ENCODE measurements around the gene HSF4. TPM values are rescaled to one million over a fixed set of nuclear protein-coding genes. Genes with fewer than 3 reads are reported as not detected.

The HSF4 gene
- total RNA-seq, 1 donor, result 5.8 TPM

GRCh38 chr16:67165121-67166078, 855 bp downstream of the HSF4 start:
- Histone ChIP-seq H3K27me3 (ENCODE audit: insufficient read depth, low read length) (peaks cover 34% of the 10 kb centered on the region), H2AFZ (ENCODE audit: low read length) (no peak overlapping the region), H3K4me1 (ENCODE audit: insufficient read depth, low read length) (peaks cover 26% of the 10 kb centered on the region), H3K79me2 (ENCODE audit: insufficient read depth, low read length) (no peaks in the 10 kb centered on the region), H4K20me1 (ENCODE audit: insufficient read depth, low read length) (peaks cover 20% of the 10 kb centered on the region), H3K4me3 (ENCODE audit: insufficient read depth, low read length) (no peak overlapping the region), H3K27ac (ENCODE audit: low read depth, low read length) (no peak overlapping the region), H3K36me3 (ENCODE audit: insufficient read depth, low read length) (no peaks in the 10 kb centered on the region), H3K9me3 (ENCODE audit: low read depth, low read length) (no peaks in the 10 kb centered on the region), H3K4me2 (ENCODE audit: insufficient read depth, low read length) (peak overlapping the region; percentile 36)
- no peak for TF ChIP-seq CTCF (IDR thresholded peaks at IDR 0.05; ENCODE audit: extremely low read depth, low read depth, low read length)
- peak; percentile 87 for DNase-seq (ENCODE audit: insufficient read length, low spot score, missing footprints)

- Histone ChIP-seq H3K79me2 (ENCODE audit: insufficient read depth, low read length) (no peaks in the 10 kb centered on the region), H3K9me3 (ENCODE audit: low read depth, low read length) (no peaks in the 10 kb centered on the region), H3K36me3 (ENCODE audit: insufficient read depth, low read length) (no peaks in the 10 kb centered on the region), H2AFZ (ENCODE audit: low read length) (no peak overlapping the region), H3K27ac (ENCODE audit: low read depth, low read length) (no peak overlapping the region), H4K20me1 (ENCODE audit: insufficient read depth, low read length) (peaks cover 20% of the 10 kb centered on the region), H3K4me3 (ENCODE audit: insufficient read depth, low read length) (no peak overlapping the region), H3K4me1 (ENCODE audit: insufficient read depth, low read length) (peaks cover 21% of the 10 kb centered on the region), H3K4me2 (ENCODE audit: insufficient read depth, low read length) (no peak overlapping the region), H3K27me3 (ENCODE audit: insufficient read depth, low read length) (peaks cover 34% of the 10 kb centered on the region)
- no peak for TF ChIP-seq CTCF (IDR thresholded peaks at IDR 0.05; ENCODE audit: extremely low read depth, low read depth, low read length)
- DNase-seq (ENCODE audit: insufficient read length, low spot score, missing footprints), result no peak
Observed at GRCh38 chr16:67166110-67166547, 1.6 kb downstream of the HSF4 start.

GRCh38 chr16:67166598-67167168, 2.1 kb downstream of the HSF4 start:
- Histone ChIP-seq H3K4me2 (ENCODE audit: insufficient read depth, low read length) (no peak overlapping the region), H3K9me3 (ENCODE audit: low read depth, low read length) (no peaks in the 10 kb centered on the region), H3K79me2 (ENCODE audit: insufficient read depth, low read length) (no peaks in the 10 kb centered on the region), H2AFZ (ENCODE audit: low read length) (no peak overlapping the region), H3K4me1 (ENCODE audit: insufficient read depth, low read length) (peaks cover 17% of the 10 kb centered on the region), H4K20me1 (ENCODE audit: insufficient read depth, low read length) (peaks cover 17% of the 10 kb centered on the region), H3K4me3 (ENCODE audit: insufficient read depth, low read length) (no peak overlapping the region), H3K27ac (ENCODE audit: low read depth, low read length) (no peak overlapping the region), H3K27me3 (ENCODE audit: insufficient read depth, low read length) (peaks cover 34% of the 10 kb centered on the region), H3K36me3 (ENCODE audit: insufficient read depth, low read length) (no peaks in the 10 kb centered on the region)
- DNase-seq (ENCODE audit: insufficient read length, low spot score, missing footprints), result no peak
- no peak for TF ChIP-seq CTCF (IDR thresholded peaks at IDR 0.05; ENCODE audit: extremely low read depth, low read depth, low read length)

- Histone ChIP-seq H3K36me3 (ENCODE audit: insufficient read depth, low read length) (no peaks in the 10 kb centered on the region), H2AFZ (ENCODE audit: low read length) (no peak overlapping the region), H3K4me1 (ENCODE audit: insufficient read depth, low read length) (peaks cover 17% of the 10 kb centered on the region), H3K4me2 (ENCODE audit: insufficient read depth, low read length) (no peak overlapping the region), H4K20me1 (ENCODE audit: insufficient read depth, low read length) (peaks cover 12% of the 10 kb centered on the region), H3K9me3 (ENCODE audit: low read depth, low read length) (no peaks in the 10 kb centered on the region), H3K4me3 (ENCODE audit: insufficient read depth, low read length) (no peak overlapping the region), H3K27ac (ENCODE audit: low read depth, low read length) (no peak overlapping the region), H3K79me2 (ENCODE audit: insufficient read depth, low read length) (no peaks in the 10 kb centered on the region), H3K27me3 (ENCODE audit: insufficient read depth, low read length) (peaks cover 30% of the 10 kb centered on the region)
- TF ChIP-seq CTCF (IDR thresholded peaks at IDR 0.05; ENCODE audit: extremely low read depth, low read depth, low read length), result no peak
- DNase-seq (ENCODE audit: insufficient read length, low spot score, missing footprints), result no peak
Observed at GRCh38 chr16:67167588-67167987, 3.0 kb downstream of the HSF4 start.

All from osteoblast (primary cell).